HG03342 (cell line): ENCODE results near the gene RFNG.

Experiments
- ATAC-seq: cut with Tn5 transposase; IDR thresholded peaks from one replicate; pipeline ENCODE4 v1.9.1; 2021; ENCODE audit warnings: mild to moderate bottlenecking, moderate library complexity; ENCODE audit not compliant: unreplicated experiment

RFNG gene

GRCh38 chr17:82029990-82030469, 21.6 kb downstream of the RFNG start:
- ATAC-seq: no peak

DNA sequence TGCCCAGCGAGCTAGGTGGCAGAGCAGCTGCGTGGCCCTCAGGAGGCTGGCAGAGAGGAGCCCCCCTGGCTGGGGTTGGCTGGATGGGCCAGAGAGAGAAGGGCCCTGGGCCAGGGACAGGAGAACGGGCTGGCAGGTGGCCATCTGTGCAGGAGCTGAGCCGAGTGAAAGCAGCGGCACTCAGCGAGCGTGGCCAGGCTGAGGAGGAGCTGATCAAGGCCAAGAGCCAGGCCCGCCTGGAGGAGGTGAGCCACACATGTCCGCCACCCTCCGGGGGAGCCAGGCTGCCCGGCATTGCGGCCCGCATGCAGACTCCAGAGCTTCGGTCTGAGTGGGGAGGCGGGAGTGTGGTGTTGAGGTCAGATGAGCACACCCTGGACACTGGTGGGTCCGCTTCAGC, 22.2 kb downstream of the RFNG start:
- no peak for ATAC-seq

DNA sequence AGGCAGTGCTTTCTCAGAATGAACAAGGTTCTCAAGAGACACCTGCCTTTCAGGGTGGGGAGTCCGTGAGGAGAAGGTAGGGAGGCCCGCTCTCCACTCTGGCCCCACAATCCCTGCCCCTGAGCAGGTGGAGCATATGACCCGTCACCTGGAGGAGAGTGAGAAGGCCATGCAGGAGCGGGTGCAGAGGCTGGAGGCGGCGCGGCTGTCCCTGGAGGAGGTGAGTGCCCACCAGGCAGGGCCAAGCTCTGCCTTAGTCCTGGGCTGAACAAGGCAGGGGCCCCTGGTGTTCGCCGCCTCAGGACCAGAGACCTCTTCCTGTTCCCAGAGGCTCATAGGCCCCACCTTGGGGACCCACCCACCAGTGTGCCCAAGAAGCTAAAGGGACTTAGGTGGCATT, 22.6 kb downstream of the RFNG start:
- ATAC-seq: no peak

GRCh38 chr17:82028246-82028645, 23.4 kb downstream of the RFNG start:
- ATAC-seq: no peak

DNA sequence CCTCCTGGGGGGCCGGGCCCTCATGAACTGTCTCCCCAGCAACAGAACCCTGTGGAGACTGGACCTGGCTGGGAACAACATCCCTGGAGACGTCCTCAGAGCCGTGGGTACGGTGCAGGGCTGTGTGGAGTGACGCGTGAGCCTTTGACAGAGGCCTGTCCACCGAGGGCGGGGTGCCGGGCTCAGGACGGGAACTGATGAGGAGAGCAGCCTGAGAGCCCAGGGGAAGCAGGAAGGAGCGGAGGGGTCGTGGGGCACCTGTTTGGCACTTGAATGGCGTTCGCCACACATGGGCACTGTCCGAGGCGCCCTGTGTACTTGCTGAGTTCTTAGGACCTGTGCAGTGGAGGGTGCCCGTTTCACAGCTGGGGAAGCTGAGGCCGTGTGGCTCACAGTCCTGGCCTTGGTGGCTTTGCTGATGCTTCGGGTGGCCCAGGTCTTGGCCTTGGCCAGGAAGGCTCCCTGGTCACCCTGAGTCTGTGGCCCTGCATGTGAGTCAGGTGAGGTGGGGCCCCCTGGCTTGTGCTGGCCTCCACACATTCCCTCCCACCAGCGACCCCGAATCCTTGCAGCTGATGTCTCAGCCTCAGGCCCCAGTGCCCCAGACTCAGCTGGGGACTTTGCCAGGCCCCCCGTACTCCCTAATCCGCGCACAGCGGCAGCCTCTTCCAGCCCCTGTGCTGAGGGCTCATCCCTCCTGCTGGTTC, 26.1 kb downstream of the RFNG start:
- ATAC-seq: no peak

- ATAC-seq: no peak
Observed at GRCh38 chr17:82024859-82025258, 26.8 kb downstream of the RFNG start.

DNA sequence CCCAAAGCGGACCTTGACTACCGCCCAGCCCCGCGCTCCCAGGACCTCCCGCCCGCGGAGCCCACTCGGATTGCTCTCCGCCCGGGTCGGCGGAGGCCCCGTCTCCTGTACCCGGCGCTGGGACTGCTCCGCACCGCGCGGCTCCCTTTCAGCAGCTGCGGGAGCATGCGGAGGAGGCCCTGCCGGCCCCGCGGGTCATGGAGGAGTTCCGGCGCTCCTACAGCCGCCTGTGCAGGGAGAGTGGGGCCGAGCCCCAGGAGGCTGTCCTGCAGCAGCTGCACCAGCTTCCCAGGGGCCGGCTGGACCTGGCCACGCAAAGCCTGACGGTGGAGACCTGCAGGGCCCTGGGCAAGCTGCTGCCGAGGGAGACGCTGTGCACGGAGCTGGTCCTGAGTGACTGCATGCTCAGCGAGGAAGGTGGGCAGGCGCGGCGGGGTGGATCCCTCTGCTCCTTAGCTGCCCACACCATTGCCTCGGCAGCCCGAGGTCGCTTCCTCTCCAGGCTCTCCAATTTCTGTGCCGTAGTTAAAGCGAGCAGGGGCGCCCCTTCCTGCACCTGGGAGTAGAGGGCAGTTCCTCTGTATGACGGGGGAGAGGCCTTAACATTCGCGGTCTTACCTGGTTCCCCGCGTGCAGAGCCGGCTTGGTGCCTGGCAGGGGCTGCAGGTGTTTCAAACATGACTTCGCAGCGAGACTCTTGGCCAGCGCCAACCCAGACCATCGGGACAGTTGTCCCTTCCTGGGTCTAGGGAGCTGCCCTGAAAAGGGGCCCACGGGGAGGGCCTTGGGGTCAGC, 28.0 kb downstream of the RFNG start:
- ATAC-seq: no peak

GRCh38 chr17:82022981-82023446, 28.6 kb downstream of the RFNG start, which contains the start of gene LRRC45:
Gene LRRC45 (plus strand): TSS chr17:82023305. CDS start chr17:82023644, 339 bp downstream.
- ATAC-seq: peak; percentile 77

DNA sequence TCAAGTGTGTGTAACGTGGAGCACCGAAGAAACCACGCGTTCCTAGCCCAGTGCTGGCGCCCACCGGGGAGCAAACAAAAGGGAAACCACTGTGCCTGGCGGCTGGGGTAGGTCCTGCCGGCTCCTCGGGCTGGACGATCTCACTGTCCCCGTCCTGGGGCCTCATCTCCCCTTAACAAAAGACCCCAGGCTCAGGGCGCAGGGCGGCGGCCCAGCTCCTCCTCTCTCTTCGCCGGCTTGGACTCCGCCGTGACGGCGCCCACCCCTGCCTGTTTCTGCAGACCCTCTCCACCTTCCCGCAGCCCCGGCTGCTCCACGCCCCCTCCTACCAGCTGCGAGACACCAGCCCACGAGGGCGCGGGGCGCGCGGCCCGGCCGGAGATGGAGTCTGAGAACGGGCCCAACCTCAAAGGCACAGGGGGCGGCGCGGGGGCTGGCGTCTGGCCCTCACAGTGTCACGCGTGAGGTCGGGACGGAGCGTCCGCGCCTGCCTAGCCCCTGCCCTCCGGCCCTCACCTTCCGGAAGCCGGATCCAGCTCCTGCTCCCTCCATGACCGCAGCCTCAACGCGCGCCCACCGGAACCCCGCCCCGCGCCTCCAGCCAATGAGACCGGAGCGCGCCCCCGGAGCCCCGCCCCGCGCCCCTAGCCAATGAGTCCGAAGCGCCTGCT, 29.2 kb downstream of the RFNG start, which contains the start of gene CENPX:
Gene CENPX, minus strand, starts transcription at position 569 of the 671 bp plus-strand sequence. Its CDS starts 17 bp downstream, at position 552.
- no peak for ATAC-seq

DNA sequence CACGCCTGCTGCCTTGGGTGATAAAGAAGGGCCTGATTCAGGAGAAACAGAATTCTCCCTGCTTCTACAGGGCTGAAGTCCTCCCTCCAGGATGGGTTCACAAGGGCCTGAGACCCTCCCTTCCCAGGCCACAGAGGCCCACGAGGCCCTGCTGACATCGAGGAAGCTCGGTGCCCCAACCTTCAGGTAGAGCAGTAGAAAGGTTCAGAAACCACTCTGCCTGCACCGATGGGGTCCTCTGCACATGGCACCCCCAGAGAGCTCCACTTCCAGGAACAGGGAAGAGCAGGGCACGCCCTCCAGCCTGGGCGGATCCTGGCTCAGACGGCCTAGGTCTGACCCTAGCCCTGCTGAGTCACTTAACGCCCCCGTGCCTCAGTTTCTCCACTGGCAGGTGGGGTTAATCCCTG, 29.7 kb downstream of the RFNG start:
- no peak for ATAC-seq

DNA sequence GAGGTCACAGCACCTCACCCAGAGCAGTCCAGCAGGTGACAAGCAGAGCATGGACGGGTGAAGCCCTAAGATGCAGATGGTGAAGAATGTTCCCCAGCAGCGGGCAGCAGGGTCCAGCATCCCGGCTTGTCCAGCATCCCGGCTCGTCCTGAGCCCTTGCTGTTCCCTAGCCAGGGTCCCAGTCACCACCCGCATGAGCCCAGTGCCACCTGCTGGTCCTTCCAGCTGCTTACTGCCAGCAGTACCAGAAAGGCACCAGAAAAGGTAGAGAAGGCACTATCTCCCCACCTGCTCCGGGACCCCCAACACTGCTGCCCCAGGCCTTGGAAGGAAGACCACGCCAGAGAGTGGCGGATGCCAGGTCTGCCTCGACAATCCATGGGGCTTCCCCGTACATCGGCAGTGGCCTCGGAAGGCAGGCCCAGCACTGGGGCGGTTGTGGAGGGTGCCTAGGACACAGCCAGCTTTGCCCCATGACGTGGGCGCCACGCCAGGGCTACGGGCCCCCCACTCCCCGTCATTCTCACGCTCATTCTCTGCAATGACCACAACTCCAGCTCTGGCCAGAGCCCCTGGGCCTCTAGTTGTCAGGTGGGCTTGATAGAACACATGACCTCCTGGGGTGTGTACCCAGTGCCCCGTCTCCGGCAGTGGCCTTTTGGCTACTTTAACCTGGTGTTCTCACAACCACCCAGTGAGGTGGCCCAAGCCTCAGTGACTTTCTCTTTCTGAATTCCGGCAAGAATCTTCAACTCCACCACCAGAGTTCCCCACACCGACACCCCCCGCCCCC, 30.3 kb downstream of the RFNG start:
- no peak for ATAC-seq

DNA sequence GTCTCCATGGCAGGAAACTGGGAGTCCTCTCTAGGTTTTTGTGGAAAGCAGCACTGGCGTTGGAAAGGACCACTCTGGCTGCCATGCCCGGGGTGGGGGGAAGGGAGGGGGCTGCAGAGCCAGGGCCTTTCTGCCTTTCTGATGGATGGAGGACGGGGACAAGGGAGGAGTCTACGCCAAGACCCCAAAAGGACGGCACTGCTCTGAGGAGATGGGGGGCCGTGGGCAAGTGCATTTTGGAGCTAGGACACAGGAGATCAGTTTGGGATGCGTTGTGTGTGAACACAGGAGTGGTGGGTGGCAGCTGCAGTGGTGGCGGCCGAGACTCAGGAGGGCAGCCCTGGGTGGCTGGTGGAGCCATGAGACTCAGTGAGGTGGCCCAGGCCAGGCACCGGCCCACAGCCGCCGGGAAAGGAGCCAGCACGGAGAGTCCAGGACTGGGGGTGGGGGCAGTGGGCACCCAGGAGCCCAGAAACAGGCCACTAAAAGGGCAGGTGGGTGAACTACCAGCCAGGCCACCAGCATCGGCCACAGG, 31.0 kb downstream of the RFNG start:
- ATAC-seq: no peak

DNA sequence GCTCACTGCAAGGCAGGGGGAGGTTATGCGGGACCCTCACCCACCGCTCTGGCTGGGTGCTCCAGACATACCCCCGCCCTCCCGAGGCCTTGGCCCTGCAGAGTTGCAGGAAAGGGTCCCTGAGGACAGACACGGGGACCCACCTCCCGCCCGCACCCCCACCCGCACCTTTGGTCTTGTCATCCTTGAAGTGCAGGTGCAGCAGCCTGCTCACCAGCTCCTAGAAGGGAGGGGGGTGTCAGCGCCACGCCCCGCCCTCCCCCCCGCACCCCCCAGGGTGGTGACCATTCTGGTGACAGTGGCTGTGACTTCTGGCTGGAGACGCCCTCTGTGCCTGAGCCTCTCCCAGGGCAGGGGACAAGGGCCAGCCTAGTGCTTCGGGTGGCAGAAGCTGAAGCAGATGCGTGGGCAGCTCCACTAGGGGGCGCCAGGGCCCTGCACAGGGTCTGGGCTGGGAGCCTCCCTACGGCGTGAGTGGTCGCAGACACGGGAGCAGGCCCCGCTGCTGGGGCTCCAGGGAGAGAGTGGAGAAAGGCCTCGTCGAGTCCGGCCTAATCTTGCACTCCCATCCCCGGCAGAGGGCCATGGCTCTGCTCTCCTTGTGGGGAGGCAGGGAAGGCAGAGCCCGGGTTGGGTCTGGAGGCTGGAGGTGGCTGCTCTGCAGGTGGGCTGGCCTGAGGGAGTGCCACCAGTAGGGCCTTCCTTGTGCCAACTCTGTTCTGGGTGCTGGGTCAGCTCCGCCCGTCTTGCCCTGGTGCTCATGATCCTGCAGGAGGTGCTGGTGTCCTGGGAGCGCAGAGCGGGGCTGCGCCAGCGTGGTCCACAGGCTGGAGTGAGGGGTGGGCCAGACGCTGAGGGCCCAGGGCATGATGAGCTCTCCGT, 31.7 kb downstream of the RFNG start:
- no peak for ATAC-seq

- ATAC-seq: no peak
Observed at GRCh38 chr17:82018989-82019689, 32.5 kb downstream of the RFNG start.

- no peak for ATAC-seq
Observed at GRCh38 chr17:82018152-82018988, 33.2 kb downstream of the RFNG start.

- no peak for ATAC-seq
Observed at GRCh38 chr17:82017612-82018151, 33.9 kb downstream of the RFNG start.

GRCh38 chr17:82016875-82017459, 34.6 kb downstream of the RFNG start:
- ATAC-seq: no peak
